ENCODE results near the gene TGM6.

TGM6 gene

GRCh38 chr20:2470423-2471193, 89.9 kb downstream of the TGM6 start, which contains the start of gene SNRPB:
TSS of gene SNRPB (minus strand) at chr20:2470789. CDS start at chr20:2470690, 99 bp downstream.
- H3K36me3 ChIP-seq (replicated peaks; ENCODE audit: low read depth, low read length), result peaks cover 40% of the 10 kb centered on the region
- H4K20me1 ChIP-seq (ENCODE audit: insufficient read depth, low read length), result peaks cover 43% of the 10 kb centered on the region
- peak within 1 kb of the TSS; percentile 78 for H3K27ac ChIP-seq (ENCODE audit: low read length)
- H3K27me3 ChIP-seq (ENCODE audit: low read depth, low read length), result no peaks in the 10 kb centered on the region
- peak within 1 kb of the TSS; percentile 95 for H3K9ac ChIP-seq (ENCODE audit: low read length)
- H3K4me1 ChIP-seq (ENCODE audit: low read length), result peaks cover 25% of the 10 kb centered on the region
- H2AFZ ChIP-seq (ENCODE audit: low read depth, low read length), result peak within 1 kb of the TSS; percentile 81
- TF ChIP-seq CTCF (IDR thresholded peaks at IDR 0.05; ENCODE audit: low read depth, low read length), result no peak
- TF ChIP-seq EZH2phosphoT487 (IDR thresholded peaks at IDR 0.05; ENCODE audit: low read depth), result no peak
- H3K4me3 ChIP-seq (ENCODE audit: low read length), result peak within 1 kb of the TSS; percentile 85
- H3K4me2 ChIP-seq (ENCODE audit: low read length), result peak within 1 kb of the TSS; percentile 84
- H3K9me3 ChIP-seq (ENCODE audit: insufficient read depth, low read length), result no peaks in the 10 kb centered on the region
- peaks cover 50% of the 10 kb centered on the region for H3K79me2 ChIP-seq (ENCODE audit: low read length)

GRCh38 chr20:2473516-2473915, 92.8 kb downstream of the TGM6 start:
- Histone ChIP-seq H4K20me1 (ENCODE audit: insufficient read depth, low read length) (peaks cover 14% of the 10 kb centered on the region), H3K27me3 (ENCODE audit: low read depth, low read length) (no peaks in the 10 kb centered on the region), H3K4me1 (ENCODE audit: low read length) (peaks cover 11% of the 10 kb centered on the region), H3K4me2 (ENCODE audit: low read length) (no peak overlapping the region), H3K36me3 (replicated peaks; ENCODE audit: low read depth, low read length) (peaks cover 15% of the 10 kb centered on the region), H3K79me2 (ENCODE audit: low read length) (peaks cover 21% of the 10 kb centered on the region), H2AFZ (ENCODE audit: low read depth, low read length) (no peak overlapping the region), H3K9me3 (ENCODE audit: insufficient read depth, low read length) (no peaks in the 10 kb centered on the region), H3K27ac (ENCODE audit: low read length) (no peak overlapping the region), H3K4me3 (ENCODE audit: low read length) (no peak overlapping the region), H3K9ac (ENCODE audit: low read length) (no peak overlapping the region)
- TF ChIP-seq CTCF (IDR thresholded peaks at IDR 0.05; ENCODE audit: low read depth, low read length), result no peak

GRCh38 chr20:2475850-2476741, 95.4 kb downstream of the TGM6 start:
- Histone ChIP-seq H3K27ac (ENCODE audit: low read length) (no peak overlapping the region), H3K4me1 (ENCODE audit: low read length) (peaks cover 3% of the 10 kb centered on the region; the same call in 1 of the 2 replicates), H4K20me1 (ENCODE audit: insufficient read depth, low read length) (no peaks in the 10 kb centered on the region), H3K4me2 (ENCODE audit: low read length) (no peak overlapping the region), H3K27me3 (ENCODE audit: low read depth, low read length) (no peaks in the 10 kb centered on the region), H3K9ac (ENCODE audit: low read length) (no peak overlapping the region), H3K9me3 (ENCODE audit: insufficient read depth, low read length) (no peaks in the 10 kb centered on the region), H3K4me3 (ENCODE audit: low read length) (no peak overlapping the region), H3K79me2 (ENCODE audit: low read length) (no peaks in the 10 kb centered on the region), H3K36me3 (replicated peaks; ENCODE audit: low read depth, low read length) (peaks cover 16% of the 10 kb centered on the region), H2AFZ (ENCODE audit: low read depth, low read length) (no peak overlapping the region)
- TF ChIP-seq EZH2phosphoT487 (IDR thresholded peaks at IDR 0.05; ENCODE audit: low read depth), result no peak
- TF ChIP-seq CTCF (IDR thresholded peaks at IDR 0.05; ENCODE audit: low read depth, low read length), result no peak

Data from OCI-LY3 (cell line).